NCI-H774 (cell line): Measurements from ENCODE around the gene CDHR5.
A peak's percentile ranks its signal among the peaks of the same experiment; 100 is the strongest.
"Not testable (repeated sequence)": the region's sequence is repeated elsewhere in the genome, so short reads cannot be mapped to it uniquely, and the experiment has no call there.

ENCODE experiments used
- DNase-seq: peaks from one replicate; lab custom pipeline; 2025; lab: John Stamatoyannopoulos, UW

The CDHR5 gene

DNA sequence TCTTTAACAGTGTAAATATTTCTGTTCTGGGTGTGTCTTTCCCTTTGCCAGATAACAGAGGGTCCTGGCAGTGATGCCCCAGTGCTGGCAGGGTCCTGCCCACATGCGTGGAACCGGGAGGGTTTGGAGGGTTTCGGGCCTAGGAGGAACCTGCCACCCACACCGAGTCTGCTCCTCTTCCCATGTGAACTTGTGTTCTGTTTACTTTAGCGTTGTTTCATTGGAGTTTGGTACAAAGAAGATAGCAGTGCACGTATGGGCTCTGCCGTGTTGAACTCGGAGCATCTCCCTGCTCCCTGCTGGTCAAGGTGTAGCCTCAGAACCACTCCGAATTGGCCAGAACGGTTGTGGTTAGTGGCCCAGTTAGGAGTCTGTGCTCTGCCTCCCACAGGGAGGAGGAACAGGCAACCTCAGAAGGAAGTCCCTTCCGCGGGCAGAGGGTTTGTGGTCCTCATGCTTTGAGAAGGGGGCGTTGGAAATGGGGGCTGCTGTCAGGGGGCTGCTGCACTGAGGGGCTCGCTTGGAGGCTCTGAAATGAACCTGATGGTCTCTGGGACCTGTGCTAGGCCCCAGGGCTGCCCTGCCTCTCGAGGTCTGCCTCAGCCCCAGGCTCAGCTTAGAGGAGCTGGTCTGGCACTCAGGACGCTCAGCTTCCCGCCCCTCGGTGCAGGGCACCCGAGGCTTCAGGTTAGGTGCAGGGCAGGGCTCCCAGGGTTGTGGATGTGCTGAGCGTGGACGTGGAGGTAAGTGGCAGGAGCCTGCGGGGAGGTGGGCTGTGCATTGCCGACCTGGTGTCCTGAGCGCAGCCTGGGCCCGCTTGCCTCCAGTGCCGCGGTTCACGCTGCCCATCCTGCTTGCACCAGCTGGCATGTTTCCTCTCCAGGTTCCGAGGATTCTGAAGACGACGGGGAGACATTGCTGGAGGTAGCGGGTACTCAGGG is 38.1 kb downstream of the CDHR5 start:
- DNase-seq, result no peak

DNA sequence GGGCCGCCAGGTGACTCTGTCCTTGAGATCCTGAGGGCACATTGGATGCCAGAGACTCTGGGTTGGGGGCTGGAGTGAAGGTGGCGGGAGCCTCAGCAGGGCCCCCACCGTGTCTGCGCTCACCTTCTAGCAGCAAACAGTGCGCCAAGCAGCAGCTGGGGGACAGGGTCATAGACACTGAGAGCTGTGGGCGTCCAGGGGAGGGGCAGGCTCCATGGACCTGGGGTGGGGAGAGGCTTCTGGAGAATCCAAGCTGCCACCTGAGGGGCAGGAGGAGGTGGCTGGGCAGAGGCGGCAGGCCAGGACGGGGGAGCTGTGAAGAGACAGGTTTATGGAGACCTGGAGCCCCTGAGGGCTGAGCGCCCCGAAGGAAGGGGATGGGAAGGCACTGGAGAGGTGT is 40.5 kb downstream of the CDHR5 start:
- no peak for DNase-seq

DNA sequence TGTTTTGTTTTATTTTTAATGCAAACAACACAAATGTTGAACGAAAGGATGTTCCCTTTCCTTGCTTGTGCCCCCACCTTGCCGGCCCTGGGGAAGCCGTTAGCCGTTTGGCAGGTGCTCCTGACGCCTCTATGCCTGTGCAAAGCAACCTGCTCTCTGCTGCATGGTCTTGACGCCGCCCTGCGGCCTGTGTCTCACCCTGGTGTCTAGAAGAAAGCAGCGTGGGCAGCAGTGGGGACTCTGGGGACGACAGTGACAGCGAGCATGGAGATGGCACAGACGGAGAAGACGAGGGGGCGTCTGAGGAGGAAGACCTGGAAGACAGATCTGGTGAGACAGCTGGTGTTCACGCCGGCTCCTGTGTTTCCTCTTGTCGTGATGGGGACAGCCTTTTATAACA is 43.0 kb downstream of the CDHR5 start:
- DNase-seq, result no peak

DNA sequence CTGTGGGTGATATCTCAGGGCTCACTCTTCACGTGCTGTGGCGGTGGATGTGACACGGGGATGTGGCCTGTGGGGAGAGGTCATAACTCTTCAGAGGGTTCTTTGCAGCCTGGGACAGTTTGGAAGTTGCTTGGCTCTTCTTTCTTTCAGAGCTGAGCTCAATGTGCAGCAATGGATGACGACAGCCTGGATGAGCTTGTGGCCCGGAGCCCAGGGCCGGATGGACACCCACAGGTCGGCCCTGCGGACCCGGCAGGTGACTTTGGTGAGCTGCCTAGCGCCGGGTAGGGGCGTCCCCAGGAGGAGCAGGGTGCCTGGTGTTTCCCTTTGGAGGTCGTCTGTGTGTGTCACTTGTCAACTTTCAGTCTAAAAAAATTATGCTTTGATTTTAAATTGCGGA is 43.4 kb downstream of the CDHR5 start:
- no peak for DNase-seq

DNA sequence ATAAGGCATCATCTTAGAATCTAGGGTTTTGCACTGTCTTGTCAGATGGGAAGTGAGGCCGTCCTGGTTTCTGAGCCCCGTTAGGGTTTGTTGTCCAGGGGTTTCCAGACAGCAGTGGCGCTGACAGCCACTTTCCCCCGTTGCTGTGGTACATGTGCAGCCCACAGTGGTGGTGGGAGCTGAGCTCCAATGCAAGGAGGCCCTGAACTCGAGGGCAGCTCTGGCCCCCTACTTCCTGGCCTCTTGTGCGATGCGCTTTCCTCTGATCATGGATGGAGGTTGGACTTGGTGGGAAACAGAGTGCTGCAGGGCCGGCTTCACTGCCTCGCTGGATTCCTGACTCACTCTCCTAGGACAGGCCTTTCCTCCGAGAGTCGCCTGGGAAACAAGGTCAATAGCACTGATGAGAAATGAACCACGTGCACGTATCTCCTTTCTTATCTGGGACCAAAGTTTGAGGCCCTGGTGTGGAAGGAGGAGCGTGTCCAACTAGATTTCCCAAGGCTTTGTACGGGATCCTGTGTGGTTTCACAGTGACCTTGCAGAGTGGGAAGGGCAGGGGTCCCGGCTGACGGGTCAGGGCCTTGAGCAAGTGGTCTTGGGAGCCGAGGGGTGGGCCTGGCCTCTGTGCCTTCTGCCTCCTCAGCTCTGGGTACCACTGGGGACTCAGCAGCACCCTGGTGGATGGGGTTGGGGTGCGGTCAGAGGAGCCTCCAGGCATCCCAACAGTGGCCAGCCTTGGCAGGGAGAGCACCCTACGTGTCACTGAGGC is 44.7 kb downstream of the CDHR5 start:
- no peak for DNase-seq

DNA sequence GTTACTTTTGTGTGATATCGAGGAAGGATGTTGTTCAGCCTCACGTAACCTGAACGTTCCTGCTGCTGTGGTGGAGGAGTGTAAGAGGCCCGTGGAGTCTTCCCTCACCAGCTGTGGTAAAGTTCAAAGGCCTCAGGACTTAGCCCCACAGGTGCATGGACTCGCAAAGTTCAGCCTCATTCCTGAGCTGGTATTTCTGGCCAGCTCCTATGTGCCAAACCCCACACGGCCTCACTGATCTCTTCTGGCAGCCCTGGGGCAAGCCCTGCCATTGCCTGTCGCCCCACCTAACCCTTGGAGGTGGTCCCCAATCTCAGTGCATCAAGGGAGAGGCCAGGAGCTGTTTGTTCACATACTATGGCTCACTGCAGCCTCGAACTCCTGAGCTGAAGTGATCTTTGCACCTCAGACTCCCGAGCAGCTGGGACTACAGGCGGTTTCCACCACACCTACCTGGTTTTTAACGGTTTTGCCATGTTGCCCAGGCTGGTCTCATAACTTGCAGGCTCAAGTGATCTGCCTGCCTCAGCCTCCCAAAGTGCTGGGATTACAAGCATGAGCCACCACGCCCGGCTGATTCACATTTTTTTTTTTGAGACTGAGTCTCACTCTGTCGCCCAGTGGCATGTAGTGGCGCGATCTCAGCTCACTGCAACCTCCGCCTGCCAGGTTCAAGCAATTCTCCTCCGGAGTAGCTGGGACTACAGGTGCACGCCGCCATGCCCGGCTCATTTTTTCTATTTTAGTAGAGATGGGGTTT is 46.3 kb downstream of the CDHR5 start:
- DNase-seq, result no peak

DNA sequence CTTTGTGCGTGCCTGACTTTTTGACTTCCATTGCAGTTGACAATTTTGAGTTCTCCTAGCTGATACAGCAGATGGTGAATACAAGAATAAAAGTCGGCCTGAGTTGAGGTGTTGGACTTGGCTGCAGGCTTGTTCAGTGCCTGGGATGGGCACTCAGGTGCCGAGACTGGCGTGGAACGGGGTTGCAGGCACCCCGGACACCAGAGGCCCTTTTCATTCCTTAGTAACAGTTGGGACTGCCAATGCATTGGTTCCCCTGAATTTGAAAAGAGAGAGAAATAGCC is 47.2 kb downstream of the CDHR5 start:
- no peak for DNase-seq

DNA sequence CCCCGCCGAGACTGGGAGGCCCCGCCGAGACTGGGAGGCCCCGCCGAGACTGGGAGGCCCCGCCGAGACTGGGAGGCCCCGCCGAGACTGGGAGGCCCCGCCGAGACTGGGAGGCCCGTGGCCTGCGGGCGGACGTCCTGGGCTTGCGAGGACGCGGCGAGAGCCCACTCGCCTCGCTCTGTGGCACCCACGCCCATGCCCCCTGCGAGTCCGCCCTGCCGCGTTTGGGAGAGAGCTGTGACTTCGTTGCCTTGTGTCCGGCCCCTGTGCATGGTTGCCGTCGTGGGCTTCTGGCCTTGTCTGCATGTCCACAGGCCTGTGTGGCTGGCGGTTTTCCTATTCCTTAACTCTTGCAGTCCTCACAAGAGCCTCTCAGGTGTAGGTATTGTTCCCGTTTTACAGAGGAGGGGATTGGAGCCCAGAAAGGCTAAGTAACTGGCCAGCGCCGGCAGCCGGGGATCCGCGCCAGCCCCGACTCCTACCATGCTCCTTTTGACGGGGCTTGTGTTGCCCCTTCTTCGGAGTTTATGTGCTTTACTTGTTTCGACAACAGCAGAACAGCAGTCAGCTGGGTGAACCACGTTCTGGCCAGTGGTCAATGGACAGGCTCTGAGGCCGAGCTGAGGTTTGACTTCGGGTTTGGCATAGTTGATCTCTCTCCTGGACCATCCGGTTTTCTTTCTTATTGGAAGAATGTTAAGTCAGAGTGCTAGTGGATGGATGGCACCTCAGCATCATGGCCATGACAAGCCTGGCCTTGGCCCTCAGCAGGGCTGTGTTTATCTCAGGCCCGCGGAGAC is 47.7 kb downstream of the CDHR5 start:
- no peak for DNase-seq

DNA sequence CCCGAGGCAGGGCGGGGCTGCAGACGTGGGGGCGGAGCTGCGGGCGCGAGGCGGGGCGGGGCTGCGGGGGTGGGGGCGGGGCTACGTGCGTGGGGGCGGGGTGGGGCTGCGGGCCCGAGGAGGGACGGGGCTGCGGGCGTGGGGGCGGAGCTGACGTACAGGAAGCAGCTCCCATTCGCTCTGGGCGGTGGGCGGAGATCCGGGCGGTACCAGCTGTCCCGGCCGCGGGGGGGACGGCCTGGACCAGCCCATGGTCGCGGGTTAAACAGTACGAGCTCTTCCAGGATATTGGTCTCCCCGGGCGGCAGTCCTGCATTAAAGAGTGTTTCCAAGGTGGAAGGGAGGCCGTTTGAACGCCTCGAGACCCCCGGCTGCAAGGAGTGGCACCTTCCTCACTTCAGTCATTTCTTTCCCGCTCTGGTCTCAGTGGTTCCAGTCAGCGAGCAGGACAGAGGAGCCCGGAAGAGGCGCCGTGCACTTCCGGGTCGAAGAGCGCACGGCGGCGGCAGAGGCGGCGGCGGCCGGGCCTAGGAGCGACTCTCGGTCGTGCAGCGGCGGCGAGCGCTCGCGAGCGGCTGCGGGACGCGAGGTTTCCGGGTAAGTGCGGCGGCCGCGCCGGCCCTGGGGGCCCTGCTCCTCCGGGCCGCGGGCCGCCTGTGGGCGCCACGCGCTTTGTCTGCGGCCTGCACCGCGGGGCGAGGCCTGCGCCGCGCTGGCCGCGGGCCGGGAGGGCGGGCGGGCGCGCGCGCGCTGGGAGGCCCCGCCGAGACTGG is 48.6 kb downstream of the CDHR5 start, which contains the start of gene PHRF1:
Gene PHRF1, plus strand, starts transcription at position 475 of the 773 bp plus-strand sequence. CDS start 5,043 bp downstream, outside the sequence.
- peak; percentile 89 for DNase-seq

DNA sequence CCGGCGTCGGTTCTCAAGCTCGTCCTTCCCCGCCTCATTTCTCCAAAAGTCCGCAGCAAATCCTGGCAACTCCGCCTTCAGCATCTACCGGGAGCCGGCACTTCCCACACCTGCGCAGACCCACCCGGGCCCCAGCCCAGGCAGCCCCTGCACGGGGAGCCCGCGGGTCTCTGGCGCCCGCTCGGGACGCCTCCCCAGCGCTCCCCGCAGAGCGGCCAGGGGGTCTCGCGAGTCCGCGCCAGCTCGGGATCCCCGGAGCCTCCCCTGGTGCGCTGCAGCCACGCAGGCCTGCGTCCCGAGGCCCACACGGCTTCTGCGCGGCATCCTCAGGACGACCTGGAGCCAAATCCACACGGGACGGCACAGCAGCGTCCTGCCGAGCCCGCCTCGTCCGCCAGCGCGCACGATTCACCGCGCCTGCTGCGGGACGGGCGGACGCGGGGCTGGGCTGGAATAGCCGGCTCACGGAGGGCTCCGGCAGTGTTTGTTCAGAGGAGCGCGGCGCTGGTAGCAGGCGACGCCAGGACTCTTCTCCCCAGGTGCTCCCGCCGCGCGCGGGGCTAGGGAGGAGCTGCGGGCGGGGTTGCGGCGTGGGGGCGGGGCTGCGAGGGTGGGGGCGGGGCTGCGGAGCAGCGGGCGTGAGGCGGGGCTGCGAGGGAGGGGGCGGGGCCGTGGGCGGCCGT is 49.3 kb downstream of the CDHR5 start:
- DNase-seq, result peak; percentile 73

DNA sequence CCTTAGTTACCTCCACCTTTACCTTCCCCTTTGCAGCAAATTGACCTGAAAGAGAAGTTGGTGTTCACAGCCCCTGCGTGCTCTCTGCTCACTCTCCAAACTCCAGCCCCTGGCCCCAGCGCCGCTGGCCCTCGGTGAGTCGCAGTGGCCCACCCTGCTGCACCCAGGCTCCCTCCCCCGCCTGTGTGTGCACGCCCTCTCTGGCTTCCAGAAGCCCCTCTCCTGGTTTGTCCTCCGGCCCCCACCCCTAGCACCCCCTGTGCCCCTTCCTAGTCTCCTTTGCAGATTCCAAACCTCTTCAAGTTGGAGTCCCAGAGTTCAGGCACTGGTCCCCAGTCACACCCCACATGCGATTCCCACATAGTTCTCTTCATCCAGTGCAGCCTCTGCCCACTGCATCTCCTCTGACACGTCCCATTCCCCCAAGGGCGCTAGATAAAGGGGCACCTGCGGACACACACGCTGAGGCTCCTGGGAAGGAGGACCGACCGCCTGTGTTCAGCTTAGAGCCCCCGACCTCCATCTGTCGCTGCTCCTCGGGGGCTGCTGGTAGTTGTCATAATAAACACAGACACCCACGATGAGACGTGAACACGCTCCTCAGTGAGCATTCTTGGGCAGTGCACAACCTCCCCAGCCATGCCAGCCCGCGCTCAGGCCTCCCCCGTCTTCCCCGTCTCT is 50.0 kb downstream of the CDHR5 start:
- no peak for DNase-seq

DNA sequence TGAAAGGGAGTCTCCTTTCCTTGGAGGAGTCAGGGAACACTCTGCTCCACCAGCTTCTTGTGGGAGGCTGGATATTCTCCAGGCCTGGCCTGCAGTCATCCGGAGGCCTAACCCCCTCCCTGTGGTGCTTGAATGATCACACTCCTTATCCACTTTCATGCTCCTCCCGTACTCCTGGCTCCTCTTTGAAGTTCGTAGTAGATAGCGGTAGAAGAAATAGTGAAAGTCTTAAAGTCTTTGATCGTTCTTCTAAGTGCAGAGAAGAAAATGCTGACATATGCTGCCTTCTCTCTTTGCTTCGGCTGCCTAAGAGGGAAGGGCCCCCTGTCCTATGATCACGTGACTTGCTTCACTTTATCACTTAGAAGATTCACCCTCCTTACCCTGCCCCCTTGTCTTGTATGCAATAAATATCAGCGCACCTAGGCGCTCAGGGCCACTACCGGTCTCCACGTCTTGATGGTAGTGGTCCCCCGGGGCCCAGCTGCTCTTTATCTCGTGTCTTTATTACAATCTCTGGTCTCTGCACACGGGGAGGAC is 50.7 kb downstream of the CDHR5 start:
- DNase-seq, result not testable (repeated sequence)

DNA sequence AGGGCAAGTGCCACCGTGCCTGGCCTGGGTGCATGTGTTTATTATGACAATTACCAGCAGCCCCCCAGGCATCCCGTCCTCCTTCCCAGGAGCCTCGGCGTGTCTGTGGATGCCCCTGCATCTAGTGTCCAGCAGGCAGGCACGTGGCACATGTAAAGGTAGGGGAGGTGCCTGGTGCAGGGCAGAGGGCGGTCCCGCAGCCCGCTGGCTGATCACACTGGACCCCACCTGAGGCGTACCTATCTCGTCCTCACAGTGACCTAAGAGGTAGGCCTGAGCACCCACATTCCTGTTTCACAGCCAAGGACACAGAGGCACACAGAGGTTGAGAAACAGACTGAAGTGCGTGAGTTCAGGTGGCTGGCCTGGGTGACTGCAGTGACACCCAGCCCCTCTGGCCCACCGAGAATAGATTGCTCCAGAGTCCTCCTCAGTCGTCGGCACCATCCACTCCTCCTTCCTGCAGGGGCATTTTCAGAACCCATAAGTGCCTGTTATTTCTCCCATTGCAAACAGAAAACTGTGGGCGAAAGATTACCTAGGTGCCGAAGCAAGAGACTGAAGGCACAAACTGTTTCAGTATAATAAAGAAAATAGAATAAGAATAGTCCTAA is 51.5 kb downstream of the CDHR5 start:
- no peak for DNase-seq

DNA sequence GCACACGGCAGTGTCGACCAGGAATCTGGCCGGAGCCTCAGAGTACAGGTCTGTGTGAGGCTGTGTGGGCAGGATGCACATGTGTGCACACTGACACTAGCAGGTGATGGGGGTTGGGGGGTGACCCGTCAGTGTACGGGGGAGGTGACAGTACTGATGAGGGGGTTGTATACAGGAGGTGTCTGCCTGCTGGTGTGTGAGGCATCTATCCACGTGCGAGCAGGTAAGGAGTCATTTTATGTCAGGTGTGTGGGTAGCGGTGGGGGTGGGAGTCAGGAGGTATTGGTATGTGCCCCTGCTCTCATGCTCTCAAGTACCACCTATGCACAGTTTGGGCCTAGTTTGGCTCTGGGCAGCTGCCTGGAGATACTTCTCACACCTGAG is 53.0 kb downstream of the CDHR5 start:
- no peak for DNase-seq

DNA sequence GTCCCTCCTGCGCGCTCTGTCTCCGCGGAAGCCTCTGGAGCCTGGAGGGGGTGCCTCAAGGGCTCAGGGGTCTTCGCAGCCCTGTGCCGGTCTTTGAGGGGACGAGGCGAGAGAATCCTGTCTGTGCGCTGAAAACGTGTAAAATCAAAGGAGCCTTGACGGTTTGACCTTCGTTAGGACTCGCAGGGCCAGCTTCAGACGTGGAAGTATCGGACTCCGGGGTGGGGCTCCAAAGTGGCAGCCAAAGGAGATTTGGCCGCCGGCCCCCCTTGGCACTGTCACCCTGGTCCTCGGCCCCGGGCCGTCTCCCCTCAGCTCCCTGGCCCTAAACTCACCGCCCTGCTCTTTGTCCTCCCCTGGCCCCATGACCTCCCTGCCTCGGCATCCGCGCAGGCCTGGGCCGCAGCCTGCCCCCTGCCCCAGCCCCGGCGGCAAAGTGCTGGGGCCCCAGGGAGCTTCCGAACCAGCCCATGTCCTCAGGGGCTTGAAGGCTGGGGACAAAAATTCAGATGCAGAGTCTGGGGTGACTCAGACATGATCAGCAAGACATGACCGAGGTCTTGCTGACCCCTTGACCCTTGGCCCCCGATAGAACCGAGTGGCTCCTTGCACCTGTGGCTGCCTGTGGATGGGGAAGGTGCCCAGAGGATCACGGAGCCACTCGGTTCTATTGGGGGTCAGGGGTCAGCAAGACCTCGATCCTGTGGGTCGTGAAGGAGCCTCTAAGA is 55.4 kb downstream of the CDHR5 start:
- DNase-seq, result no peak

DNA sequence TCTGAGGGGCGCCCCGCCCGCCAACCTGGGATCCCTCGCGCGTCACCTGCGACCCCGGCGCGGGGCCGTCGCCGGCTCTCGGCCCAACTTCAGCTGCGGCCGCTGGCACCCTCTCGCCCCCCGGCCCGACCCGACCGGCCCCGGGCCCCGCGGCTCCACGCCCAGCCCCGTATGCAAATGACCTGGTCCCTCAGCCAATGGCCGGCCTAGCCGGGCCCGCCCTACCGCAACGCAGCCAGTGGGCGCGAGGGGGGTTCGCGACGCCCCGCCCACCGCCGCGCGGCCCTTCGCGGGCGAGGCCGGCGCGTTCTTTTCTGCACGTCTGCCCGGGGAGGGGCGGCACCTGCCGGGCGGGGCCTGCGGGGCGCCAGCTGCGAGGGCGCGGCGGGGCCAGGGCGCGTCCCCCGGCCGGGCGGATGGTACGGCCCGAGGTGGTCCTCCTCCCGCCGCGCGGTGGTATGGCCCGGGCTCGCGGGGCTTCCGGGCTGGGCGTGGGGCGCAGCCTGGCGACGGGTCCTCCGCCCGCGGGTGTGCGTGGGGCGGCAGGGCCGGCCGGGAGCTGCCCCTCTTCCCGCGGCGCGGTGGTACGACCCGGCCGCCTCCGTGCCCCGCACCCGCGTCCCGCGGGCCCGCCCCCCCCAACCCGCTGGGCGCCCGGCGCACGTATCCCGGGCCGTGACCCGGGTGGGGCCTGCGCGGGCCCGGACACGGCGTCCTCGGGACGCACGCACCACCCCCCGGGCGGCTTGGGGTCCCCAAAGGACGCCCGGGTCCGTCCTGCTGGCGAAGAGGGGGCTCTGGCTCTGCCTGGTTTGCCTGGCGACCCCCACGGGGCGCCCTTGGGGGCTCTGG is 56.2 kb downstream of the CDHR5 start:
- DNase-seq, result peak; percentile 96

DNA sequence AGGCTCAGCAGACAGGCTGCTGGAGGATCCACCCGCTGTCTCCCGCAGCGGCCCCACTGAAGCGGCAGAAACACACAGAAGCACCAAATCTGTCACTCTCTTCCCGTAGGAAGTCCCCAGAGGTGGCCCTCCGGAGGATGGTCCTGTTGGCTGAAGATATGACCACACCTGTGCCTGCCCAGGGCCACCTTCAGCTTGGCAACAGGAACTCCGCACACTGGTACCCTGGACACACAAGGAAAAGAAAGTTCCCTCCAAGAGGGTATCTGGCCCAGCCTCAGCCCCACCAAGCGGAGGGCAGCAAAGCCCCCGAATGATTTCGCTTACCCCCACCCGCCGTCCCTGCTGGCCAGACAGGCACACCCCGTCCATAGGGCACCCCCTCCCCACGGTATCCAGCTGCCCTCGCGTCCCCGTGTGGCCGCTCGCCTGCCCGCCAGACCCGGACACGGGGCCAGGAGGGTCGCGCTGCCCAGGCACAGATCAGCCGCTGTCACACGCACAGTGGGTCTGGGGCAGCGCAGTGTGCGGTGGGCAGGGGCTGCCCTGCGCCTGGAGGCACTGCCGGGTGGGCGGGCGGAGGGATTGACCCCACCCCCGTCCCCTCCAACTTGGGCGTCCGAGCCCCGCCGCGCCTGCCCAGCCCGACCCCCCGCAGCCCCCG is 57.0 kb downstream of the CDHR5 start:
- no peak for DNase-seq
